Measurements from ENCODE around the gene SMTNL1.

The SMTNL1 gene

GRCh38 chr11:57596266-57596885 is 59.0 kb downstream of the SMTNL1 start:
- DNase-seq (ENCODE audit: low spot score) = no peak

- DNase-seq (ENCODE audit: low spot score) = no peak
Observed at GRCh38 chr11:57597461-57597915, 60.1 kb downstream of the SMTNL1 start, which contains the start of gene SERPING1. TSS of gene SERPING1 (plus strand) at chr11:57597685. CDS start at chr11:57598271, 586 bp downstream.

GRCh38 chr11:57597916-57598830 is 60.8 kb downstream of the SMTNL1 start:
- no peak for DNase-seq (ENCODE audit: low spot score)

GRCh38 chr11:57598831-57599155 is 61.4 kb downstream of the SMTNL1 start:
- DNase-seq (ENCODE audit: low spot score) = no peak

- no peak for DNase-seq (ENCODE audit: low spot score)
Observed at GRCh38 chr11:57599381-57599780, 62.0 kb downstream of the SMTNL1 start.

All from CD4-positive, alpha-beta T cell treated with Interleukin-2 at 100 ng/mL for 4 hours (primary cell).